Endothelial cell of umbilical vein (primary cell): ENCODE data around the gene PTPRU. TPM values are rescaled to one million over a fixed set of nuclear protein-coding genes. Genes with fewer than 3 reads are reported as not detected.

Experiments
- BruUV-seq: library from RNA; stranded (reverse); fragments of 400-500 nt; replicated peaks from 2 replicates; lab custom pipeline; 2021; lab: Mats Ljungman, UMichigan
- CTCF ChIA-PET: fragments of 300-600, 350-600 bp; sonication (Branson Sonifier 250); formaldehyde crosslinking; loops from one replicate; lab custom pipeline; 2021; ENCODE audit warnings: antibody characterized with exemption, inconsistent platforms; lab: Charles Lee
- POLR2A ChIA-PET: fragments of 300-600, 350-600 bp; sonication (Branson Sonifier 250); formaldehyde crosslinking; loops from one replicate; lab custom pipeline; 2021; ENCODE audit warnings: antibody characterized with exemption, inconsistent platforms; lab: Charles Lee
- DNase-seq: peaks from one replicate; pipeline ENCODE4 v3.0.0-alpha.2; 2011; ENCODE audit warnings: low read depth, low spot score
- FAIRE-seq: peaks from 2 replicates; lab custom pipeline; 2011; peaks lifted over from hg19 to GRCh38; lab: Jason Lieb, UNC
- H2AFZ ChIP-seq: 2 replicates; pipeline ENCODE4 v1.6.0; 2012; ENCODE audit warnings: low read depth, low read length, control low read depth, inconsistent platforms
- H3K27ac ChIP-seq: 2 replicates; pipeline ENCODE4 v1.5.1; 2011; ENCODE audit warnings: low read depth, mild to moderate bottlenecking, control low read depth, low read length, moderate library complexity; ENCODE audit not compliant: insufficient read depth
- H3K27me3 ChIP-seq, 2 experiments: 2 replicates each; pipeline versions ENCODE4 v1.6.0 to v1.6.1; 2011; ENCODE audit warnings: low read length in 2 of 2, mixed read lengths in 1 of 2; ENCODE audit not compliant: control insufficient read depth in 2 of 2, insufficient read depth in 2 of 2
- H3K36me3 ChIP-seq, 2 experiments: 2 replicates in 1 of 2; 3 replicates in 1 of 2; pipeline ENCODE4 v1.5.1; 2011; ENCODE audit warnings: low read length in 2 of 2, mild to moderate bottlenecking in 1 of 2, moderate library complexity in 1 of 2; ENCODE audit not compliant: control insufficient read depth in 2 of 2, insufficient read depth in 2 of 2; ENCODE audit errors: extremely low read depth in 1 of 2
- H3K4me1 ChIP-seq: 3 replicates; pipeline ENCODE4 v1.5.1; 2011; ENCODE audit warnings: mild to moderate bottlenecking, low read length; ENCODE audit not compliant: control insufficient read depth, insufficient read depth; ENCODE audit errors: extremely low read depth
- H3K4me2 ChIP-seq: 2 replicates; pipeline ENCODE4 v1.6.1; 2011; ENCODE audit warnings: low read length, control low read depth, mixed read lengths; ENCODE audit not compliant: insufficient read depth
- H3K4me3 ChIP-seq, 3 experiments: fragments of 200-600 bp in 1 of 3; sonication (generic), shearing (Covaris generic) in 1 of 3; replicated peaks in 1 of 3; 2 replicates each; pipeline ENCODE4 v1.5.1; 2011 to 2016; ENCODE audit warnings: control low read depth in 3 of 3, low read length in 3 of 3, mild to moderate bottlenecking in 2 of 3, inconsistent platforms in 1 of 3, low read depth in 1 of 3, moderate library complexity in 1 of 3; ENCODE audit not compliant: insufficient read depth in 1 of 3
- H3K79me2 ChIP-seq: 2 replicates; pipeline ENCODE4 v1.6.0; 2012; ENCODE audit warnings: low read length, inconsistent platforms; ENCODE audit not compliant: control insufficient read depth, insufficient read depth
- H3K9ac ChIP-seq: replicated peaks from 2 replicates; pipeline ENCODE3; 2011; ENCODE audit warnings: low read length, control low read depth; ENCODE audit not compliant: insufficient read depth; ENCODE audit errors: extremely low read depth
- H3K9me1 ChIP-seq: replicated peaks from 3 replicates; pipeline ENCODE4 v1.6.0; 2011; ENCODE audit warnings: mild to moderate bottlenecking, low read length; ENCODE audit not compliant: control insufficient read depth, insufficient read depth; ENCODE audit errors: extremely low read depth
- H3K9me3 ChIP-seq: replicated peaks from 2 replicates; pipeline ENCODE4 v1.5.1; 2012; ENCODE audit warnings: low read length, inconsistent platforms; ENCODE audit not compliant: control insufficient read depth, insufficient read depth
- H4K20me1 ChIP-seq: replicated peaks from 2 replicates; pipeline ENCODE3; 2011; ENCODE audit warnings: mild to moderate bottlenecking, low read length; ENCODE audit not compliant: control insufficient read depth, insufficient read depth; ENCODE audit errors: extremely low read depth
- EZH2 ChIP-seq: IDR thresholded peaks from 2 replicates; pipeline ENCODE4 v1.6.1; 2012; ENCODE audit warnings: borderline replicate concordance, low read depth, mild to moderate bottlenecking, moderate library complexity, low read length, inconsistent platforms; ENCODE audit not compliant: severe bottlenecking
- FOS ChIP-seq: IDR thresholded peaks from 2 replicates; pipeline ENCODE4 v1.6.1; 2011; ENCODE audit warnings: mild to moderate bottlenecking, low read length, moderate library complexity, borderline replicate concordance; ENCODE audit not compliant: insufficient read depth
- GATA2 ChIP-seq: IDR thresholded peaks from 2 replicates; pipeline ENCODE4 v1.7.0; 2011; ENCODE audit warnings: low read depth, mild to moderate bottlenecking, moderate library complexity, mixed read lengths, low read length; ENCODE audit not compliant: insufficient read length, insufficient read depth
- JUN ChIP-seq: IDR thresholded peaks from 2 replicates; pipeline ENCODE4 v1.6.1; 2011; ENCODE audit warnings: borderline replicate concordance, low read depth; ENCODE audit not compliant: insufficient read length, insufficient read depth
- MYC ChIP-seq: IDR thresholded peaks from one replicate; pipeline ENCODE4 v1.6.1; 2011; ENCODE audit warnings: mild to moderate bottlenecking, low read depth, low read length
- POLR2A ChIP-seq: IDR thresholded peaks from 2 replicates; pipeline ENCODE4 v1.6.1; 2012; ENCODE audit warnings: low read depth, mild to moderate bottlenecking, control low read depth, low read length
- POLR2AphosphoS5 ChIP-seq: IDR thresholded peaks from 2 replicates; pipeline ENCODE4 v1.6.1; 2012; ENCODE audit warnings: low read depth, mild to moderate bottlenecking, control low read depth, low read length, moderate library complexity; ENCODE audit not compliant: insufficient read depth
- dilution Hi-C: fragments of 300-500 bp; cut with MboI; formaldehyde crosslinking; loops from one replicate; pipeline ENCODE4 v1.15.0; 2019; ENCODE audit warnings: low sequenced_read_pairs; ENCODE audit not compliant: extremely low pct_ligation_motif_present
- intact Hi-C: fragments of 100-400 bp; cut with micrococcal nuclease; formaldehyde crosslinking; loops from one replicate; pipeline ENCODE4 v1.10.0; 2022
- polyA plus RNA-seq, 4 experiments: library from polyadenylated mRNA; depleted of rRNA in 3 of 4; stranded (reverse) in 3 of 4; unstranded in 1 of 4; fragments of >200 nt; gene quantifications; 2 replicates each; pipeline versions ENCODE4 v1.2.1 to v1.2.3, GENCODE V29; 2011 to 2012; ENCODE audit warnings: missing spikeins in 1 of 4
- total RNA-seq: library from RNA; stranded (reverse); gene quantifications from 2 replicates; pipeline ENCODE4 v1.2.3, GENCODE V29; 2021
- TF ChIP-seq, protein P1 (sequence below), 2 donors: IDR thresholded peaks; 1 replicate in 1 of 2; 2 replicates in 1 of 2; pipeline ENCODE4 v1.5.1; 2011; ENCODE audit warnings: low read length in 2 of 2, mild to moderate bottlenecking in 2 of 2, moderate library complexity in 2 of 2, control low read depth in 1 of 2, inconsistent platforms in 1 of 2, low read depth in 1 of 2; ENCODE audit not compliant: insufficient read depth in 1 of 2; ENCODE audit errors: extremely low read depth in 1 of 2
- TF ChIP-seq, protein P2 (sequence below): IDR thresholded peaks from 2 replicates; pipeline ENCODE4 v1.6.1; 2011; ENCODE audit not compliant: insufficient read depth, insufficient read length

Gene PTPRU
- total and polyA plus RNA-seq, 2 donors (not counting 3 experiments of a cell fraction or from before 2014, with no cell fraction given): 0.58 to 2.6 TPM

DNA sequence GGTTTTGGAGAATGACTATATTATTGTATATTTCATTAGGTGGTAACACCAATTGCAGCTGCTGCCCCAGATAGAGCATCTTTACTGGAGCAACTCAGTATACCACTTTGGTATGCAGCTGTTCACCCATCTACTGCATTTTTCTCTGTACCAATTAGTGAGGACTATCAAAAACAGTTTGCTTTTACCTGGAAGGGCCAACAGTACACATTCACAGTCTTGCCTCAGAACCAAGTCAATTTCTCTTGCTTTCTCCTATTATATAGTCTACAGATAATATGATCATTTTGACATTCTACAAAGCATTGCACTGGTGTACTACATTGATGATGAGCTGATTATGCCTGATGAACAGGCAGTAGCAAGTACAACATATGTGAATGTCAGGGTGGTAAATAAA is 99.3 kb downstream of the PTPRU start:
- intact Hi-C loops: no loop called here
- ChIA-PET CTCF (no interaction called here), POLR2A (no interaction called here)

More for the DNA sequence above, 99.3 kb downstream of the PTPRU start:
- Histone ChIP-seq H4K20me1 (no peaks in the 10 kb centered on the region), H3K79me2 (no peaks in the 10 kb centered on the region), H2AFZ (no peak overlapping the region), H3K36me3 (no peaks in the 10 kb centered on the region), H3K9me3 (no peaks in the 10 kb centered on the region), H3K27me3 (peaks cover 2 to 5% of the 10 kb centered on the region in 2 experiments), H3K27ac (no peak overlapping the region), H3K9me1 (no peaks in the 10 kb centered on the region), H3K4me1 (no peaks in the 10 kb centered on the region), H3K9ac (no peak overlapping the region), H3K4me3 (no peak overlapping the region), H3K4me2 (no peak overlapping the region)
- TF ChIP-seq POLR2A: no peak
- TF ChIP-seq, protein P1, sequence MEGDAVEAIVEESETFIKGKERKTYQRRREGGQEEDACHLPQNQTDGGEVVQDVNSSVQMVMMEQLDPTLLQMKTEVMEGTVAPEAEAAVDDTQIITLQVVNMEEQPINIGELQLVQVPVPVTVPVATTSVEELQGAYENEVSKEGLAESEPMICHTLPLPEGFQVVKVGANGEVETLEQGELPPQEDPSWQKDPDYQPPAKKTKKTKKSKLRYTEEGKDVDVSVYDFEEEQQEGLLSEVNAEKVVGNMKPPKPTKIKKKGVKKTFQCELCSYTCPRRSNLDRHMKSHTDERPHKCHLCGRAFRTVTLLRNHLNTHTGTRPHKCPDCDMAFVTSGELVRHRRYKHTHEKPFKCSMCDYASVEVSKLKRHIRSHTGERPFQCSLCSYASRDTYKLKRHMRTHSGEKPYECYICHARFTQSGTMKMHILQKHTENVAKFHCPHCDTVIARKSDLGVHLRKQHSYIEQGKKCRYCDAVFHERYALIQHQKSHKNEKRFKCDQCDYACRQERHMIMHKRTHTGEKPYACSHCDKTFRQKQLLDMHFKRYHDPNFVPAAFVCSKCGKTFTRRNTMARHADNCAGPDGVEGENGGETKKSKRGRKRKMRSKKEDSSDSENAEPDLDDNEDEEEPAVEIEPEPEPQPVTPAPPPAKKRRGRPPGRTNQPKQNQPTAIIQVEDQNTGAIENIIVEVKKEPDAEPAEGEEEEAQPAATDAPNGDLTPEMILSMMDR (IDR thresholded peaks at IDR 0.05; ENCODE audit: extremely low read depth in 1 of 2, insufficient read depth in 1 of 2, low read depth in 1 of 2, low read length in 2 of 2): no peak
- TF ChIP-seq FOS: no peak
- TF ChIP-seq GATA2: no peak
- no peak for TF ChIP-seq JUN
- no peak for TF ChIP-seq POLR2AphosphoS5
- no peak for TF ChIP-seq MYC
- no peak for TF ChIP-seq EZH2
- TF ChIP-seq, protein P2, sequence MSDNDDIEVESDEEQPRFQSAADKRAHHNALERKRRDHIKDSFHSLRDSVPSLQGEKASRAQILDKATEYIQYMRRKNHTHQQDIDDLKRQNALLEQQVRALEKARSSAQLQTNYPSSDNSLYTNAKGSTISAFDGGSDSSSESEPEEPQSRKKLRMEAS: no peak
- dilution Hi-C loops: no loop called here
- no TSS peak for BruUV-seq
- FAIRE-seq (no peak), DNase-seq (no peak)
